COLO668 (cell line): ENCODE results near the gene HES4.
"Not testable (repeated sequence)": the region's sequence is repeated elsewhere in the genome, so short reads cannot be mapped to it uniquely, and the experiment has no call there.

Experiments used
- DNase-seq: peaks from one replicate; lab custom pipeline; 2025; ENCODE audit not compliant: unreplicated experiment; lab: John Stamatoyannopoulos, UW

Gene HES4

DNA sequence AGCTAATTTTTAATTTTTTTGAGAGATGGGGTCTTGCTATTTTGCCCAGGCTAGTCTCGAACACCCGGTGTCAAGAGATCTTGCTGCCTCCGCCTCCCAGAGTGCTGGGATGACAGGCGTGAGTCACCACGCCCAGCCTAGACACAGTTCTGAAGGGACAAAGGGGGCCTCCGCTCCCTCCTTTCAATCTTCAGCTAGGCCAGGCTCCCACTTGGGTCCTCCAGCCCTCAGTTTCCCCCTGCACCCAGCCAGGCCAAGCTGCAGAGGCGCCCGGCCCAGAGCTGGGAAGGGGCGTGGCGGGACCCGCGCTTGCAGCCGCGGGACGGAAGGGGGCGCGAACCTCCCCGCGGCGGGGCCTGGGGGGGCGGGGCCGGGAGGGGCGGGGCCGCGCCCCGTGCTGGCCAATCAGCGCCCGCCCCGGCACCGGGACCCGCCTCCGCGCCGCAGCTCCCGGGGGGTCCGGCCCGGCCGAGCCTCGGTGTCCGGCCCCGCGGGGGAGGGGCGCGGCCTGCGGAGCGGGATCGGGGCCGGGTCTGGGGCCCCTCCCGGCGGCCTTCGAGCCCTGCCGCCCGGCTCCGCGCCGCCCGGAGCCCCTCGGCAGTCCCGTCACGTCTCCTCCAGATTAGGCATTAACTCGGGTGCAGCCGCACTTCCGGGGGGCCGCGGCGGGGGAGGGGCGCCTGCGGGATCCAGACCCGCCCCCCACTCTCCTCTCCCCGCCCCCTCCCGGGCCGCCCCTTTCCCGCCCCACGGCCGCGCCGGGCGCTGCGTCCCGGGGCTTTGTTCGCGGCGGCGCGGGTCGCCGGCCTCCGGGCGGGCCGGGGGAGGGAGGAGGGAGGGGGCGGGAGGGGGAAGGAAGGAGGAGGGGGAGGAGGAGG lies 19.5 kb upstream of the HES4 start:
- peak; percentile 92 for DNase-seq

DNA sequence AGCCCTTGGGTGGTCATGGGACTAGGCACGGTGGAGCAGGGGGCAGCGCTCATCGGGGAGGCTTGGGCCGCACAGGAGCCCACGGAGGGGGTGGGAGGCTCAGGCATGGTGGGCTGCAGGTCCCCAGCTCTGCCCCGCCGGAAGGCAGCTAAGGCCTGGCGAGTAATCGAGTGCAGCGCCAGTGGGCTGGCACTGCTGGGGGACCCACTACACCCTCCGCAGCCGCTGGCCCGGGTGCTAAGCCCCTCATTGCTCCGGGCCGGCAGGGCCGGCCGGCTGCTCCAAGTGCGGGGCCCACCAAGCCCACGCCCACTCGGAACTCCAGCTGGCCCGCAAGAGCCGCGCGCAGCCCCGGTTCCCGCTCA lies 18.4 kb upstream of the HES4 start:
- DNase-seq = not testable (repeated sequence)

DNA sequence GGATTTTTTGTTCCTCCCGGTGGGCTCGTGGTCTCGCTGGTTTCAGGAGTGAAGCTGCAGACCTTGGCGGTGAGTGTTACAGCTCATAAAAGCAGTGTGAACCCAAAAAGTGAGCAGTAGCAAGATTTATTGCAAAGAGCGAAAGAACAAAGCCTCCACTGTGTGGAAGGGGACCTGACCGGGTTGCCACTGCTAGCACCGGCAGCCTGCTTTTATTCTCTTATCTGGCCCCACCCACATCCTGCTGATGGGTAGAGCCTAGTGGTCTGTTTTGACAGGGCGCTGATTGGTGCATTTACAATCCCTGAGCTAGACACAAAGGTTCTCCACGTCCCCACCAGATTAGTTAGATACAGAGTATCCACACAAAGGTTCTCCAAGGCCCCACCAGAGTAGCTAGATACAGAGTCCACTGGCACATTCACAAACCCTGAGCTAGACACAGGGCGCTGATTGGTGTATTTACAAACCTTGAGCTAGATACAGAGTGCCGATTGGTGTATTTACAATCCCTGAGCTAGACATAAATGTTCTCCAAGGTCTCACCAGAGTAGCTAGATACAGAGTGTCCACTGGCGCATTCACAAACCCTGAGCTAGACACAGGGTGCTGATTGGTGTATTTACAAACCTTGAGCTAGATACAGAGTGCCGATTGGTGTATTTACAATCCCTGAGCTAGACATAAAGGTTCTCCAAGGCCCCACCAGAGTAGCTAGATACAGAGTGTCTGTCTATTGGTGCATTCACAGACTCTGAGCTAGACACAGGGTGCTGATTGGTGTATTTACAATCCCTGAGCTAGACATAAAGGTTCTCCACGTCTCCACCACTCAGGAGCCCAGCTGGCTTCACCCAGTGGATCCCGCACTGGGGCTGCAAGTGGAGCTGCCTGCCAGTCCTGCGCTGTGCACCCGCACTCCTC lies 17.8 kb upstream of the HES4 start:
- not testable (repeated sequence) for DNase-seq

DNA sequence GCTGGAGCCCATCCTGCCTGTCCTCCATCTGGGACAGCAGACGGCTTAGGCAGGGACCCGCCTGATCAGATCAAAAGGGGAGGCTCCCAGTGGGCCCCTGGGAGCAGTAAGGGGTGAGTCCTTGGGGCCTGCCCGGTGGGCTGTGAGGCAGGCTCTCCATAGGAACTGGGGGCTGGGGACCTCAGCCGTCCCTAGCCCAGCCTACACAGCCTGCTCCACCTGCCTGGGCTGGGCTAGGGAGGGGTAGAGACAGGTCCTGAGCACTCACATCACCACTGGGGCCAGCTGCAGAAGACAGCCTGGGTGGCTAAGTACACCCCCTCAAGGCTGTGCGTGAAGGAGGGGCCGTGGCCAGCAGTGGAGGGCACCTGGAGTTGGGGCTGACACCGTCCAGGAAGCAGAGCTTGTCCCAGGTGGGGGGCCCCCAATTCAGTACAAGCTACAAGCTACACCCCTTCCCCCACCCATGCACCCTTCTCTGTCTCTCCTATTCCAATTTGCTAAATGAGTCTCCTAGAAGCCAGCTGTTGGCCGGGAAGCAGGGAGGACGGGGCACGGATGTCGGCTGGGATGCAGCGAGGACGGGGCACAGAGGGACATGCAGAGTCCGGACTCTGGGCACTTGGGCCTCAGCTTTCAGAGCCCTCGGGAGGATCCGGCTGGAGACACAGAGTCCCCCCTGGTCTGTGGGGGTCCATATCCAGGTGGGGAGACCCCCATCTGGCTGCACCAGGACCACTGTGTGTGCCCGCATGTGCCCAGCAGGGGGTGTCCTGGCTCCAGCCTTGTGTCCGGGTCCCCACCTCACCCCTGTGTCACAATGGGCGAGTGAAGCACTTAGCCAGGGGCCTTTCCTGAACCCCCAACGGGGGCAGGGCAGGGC lies 15.1 kb upstream of the HES4 start:
- DNase-seq = peak; percentile 39

DNA sequence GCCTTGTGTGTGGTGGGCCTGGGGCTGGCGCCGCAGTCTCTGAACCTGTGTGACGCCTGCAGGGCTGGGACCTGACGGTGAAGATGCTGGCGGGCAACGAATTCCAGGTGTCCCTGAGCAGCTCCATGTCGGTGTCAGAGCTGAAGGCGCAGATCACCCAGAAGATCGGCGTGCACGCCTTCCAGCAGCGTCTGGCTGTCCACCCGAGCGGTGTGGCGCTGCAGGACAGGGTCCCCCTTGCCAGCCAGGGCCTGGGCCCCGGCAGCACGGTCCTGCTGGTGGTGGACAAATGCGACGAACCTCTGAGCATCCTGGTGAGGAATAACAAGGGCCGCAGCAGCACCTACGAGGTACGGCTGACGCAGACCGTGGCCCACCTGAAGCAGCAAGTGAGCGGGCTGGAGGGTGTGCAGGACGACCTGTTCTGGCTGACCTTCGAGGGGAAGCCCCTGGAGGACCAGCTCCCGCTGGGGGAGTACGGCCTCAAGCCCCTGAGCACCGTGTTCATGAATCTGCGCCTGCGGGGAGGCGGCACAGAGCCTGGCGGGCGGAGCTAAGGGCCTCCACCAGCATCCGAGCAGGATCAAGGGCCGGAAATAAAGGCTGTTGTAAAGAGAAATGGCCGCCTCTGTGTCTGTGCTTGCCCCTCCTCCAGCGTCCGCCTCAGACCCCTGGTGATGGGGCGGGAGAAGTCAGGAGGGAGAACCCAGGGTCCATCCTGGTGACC lies 14.2 kb upstream of the HES4 start:
- DNase-seq = no peak

DNA sequence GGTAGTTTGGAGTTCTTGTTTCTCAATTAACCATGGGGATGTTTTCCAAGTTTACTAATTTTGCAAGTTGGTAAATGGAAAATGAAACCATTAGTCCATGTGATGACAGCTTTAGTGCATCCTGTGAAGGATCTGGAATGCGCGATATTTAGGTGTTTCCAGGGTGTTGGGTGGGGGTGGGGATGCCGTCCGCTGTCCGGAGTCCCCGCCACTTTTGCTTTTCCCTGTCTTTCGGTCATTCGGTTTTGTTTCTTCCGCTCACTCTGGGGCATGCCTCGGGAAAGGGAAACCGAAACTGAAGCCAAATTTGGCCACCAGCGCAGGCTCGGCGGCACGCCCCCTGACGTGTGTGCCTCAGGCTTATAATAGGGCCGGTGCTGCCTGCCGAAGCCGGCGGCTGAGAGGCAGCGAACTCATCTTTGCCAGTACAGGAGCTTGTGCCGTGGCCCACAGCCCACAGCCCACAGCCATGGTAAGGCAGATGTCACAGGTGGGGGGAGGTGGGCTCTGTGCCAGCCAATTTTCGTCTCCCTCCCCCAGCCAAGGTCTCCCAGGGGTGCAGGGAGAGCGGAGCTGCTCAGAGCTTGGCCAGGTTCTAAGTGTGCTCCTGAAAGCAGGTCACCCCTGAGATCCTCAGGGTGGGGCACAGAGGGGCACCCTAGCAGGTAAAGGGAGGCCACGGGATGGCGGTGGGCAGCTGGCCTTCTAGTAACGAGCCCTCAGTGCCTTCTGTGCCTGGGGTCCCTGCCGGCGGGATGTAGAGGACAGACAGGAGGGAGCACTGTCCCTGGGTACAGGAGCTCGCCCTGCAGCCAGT lies 13.4 kb upstream of the HES4 start, which contains the start of gene ISG15:
Gene ISG15 (plus strand): TSS at position 393 of the 817 bp plus-strand sequence. CDS start 77 bp downstream, at position 470.
- peak; percentile 96 for DNase-seq

DNA sequence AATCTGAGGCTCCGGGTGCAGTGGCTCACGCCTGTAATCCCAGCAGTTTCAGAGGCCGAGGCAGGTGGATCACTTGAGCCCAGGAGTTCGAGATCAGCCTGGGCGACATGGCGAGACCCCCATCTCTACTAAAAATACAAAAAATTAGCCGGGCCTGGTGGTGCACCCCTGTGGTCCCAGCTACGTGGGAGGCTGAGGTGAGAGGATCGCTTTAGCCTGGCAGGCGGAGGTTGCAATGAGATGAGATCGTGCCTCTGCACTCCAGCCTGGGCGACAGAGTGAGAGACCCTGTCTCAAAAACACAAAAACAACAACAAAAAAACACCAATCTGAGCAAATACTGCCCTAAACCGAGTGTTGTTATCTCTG lies 12.8 kb upstream of the HES4 start:
- not testable (repeated sequence) for DNase-seq

DNA sequence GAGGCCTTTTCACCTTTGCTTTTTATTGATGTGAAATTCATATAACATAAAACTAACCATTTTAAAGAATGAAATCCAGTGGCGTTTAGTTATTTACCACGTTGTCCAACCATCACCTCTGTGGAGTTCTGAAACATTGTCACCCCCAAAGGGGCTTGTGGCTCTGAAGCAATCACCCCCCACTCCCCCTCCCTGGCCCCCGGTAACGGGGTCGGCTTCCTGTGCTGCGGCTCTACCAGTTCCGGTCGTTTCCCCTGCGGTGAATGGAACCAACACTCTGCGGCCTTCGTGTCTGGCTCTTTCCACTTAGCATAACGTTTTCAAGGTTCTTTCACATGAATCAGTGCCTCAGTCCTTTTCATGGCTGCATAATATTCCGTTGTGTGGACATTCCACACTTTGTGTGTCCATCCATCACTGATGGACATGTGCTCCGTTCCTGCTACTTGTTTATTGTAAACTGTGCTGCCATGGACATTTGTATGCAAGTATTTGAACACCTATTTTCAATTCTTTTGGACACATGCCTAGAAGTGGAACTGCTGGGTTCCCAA lies 11.6 kb upstream of the HES4 start:
- no peak for DNase-seq

DNA sequence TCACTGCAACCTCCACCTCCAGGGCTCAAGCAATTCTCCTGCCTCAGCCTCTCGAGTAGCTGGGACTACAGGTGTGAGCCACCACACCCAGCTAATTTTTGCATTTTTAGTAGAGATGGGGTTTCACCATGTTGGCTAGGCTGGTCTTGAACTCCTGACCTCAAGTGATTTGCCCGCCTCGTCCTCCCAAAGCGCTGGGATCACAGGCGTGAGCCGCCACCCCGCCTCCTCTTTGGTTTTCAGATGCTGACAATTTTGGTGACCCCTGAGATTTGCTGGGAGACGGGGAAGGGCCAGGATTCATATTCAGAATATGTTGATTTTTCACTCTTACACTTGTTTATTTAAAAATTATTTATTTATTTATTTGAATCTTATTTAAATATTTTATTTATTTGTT lies 10.2 kb upstream of the HES4 start:
- DNase-seq = not testable (repeated sequence)

DNA sequence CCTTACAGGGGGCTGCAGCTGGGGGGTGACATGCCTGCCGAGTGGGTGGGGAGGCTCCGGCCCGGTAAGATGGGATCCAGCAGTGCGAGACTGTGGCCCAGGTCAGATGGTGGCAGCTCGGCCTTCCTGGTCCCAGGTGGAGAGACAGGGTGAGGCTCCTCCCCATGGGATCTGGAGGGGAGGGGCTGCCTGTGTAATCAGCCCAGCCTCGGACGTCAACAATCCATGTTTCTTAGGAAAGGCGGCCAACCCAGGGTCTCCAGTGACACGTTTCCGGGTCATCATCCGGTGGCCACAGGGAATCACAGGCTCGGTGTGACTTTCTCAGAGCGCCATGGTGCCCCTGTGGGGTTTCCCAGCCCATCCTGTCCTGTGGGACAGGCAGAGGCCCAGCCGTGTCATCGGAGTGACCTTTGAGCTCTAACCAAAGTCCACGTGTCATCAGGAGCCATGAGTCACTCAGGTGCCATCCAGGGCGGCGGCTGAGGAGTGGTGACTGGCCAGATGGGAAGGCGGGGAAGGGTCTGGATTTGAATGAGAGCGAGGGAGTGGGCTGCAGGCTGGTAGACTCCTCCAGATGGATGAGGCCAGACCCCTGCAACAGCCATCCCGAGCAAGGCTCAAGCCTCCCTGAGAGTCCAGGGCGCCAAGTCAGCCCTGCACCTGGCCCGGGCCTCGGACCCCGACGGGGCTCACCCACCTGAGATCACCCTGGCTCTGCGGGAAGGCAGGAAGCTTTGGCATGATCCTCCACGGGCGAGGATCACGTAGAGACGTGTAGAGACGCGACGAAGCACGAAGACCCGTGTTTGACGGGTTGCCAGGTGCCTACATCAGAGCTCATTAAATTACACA lies 6.6 kb upstream of the HES4 start:
- DNase-seq = peak; percentile 93

DNA sequence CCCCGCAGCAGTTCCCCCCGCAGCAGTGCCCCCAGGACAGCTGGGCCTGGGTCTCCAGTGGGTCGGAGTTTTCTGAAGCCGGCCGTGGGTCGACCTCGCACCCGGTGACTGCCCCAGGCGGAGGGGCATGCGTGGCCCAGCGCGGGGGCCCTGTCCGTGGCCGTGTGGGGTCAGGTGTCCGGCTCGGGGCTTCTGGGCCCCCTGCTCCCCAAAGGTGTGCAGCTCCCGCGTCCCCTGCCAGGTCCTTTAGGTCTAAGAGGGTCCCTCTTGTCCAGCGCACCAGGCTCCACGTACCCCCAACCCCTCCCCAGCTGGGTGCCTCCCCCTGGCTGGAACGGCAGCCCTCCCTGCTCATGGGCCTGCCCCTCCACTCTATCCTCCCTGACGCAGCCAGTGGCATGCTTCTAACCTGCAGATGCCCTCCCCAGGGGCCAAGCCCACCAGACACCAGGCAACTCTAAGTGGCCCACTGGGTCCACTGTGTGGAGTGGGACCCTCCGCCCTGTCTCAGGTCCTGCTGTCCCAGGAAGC lies 5.9 kb upstream of the HES4 start:
- DNase-seq = no peak

DNA sequence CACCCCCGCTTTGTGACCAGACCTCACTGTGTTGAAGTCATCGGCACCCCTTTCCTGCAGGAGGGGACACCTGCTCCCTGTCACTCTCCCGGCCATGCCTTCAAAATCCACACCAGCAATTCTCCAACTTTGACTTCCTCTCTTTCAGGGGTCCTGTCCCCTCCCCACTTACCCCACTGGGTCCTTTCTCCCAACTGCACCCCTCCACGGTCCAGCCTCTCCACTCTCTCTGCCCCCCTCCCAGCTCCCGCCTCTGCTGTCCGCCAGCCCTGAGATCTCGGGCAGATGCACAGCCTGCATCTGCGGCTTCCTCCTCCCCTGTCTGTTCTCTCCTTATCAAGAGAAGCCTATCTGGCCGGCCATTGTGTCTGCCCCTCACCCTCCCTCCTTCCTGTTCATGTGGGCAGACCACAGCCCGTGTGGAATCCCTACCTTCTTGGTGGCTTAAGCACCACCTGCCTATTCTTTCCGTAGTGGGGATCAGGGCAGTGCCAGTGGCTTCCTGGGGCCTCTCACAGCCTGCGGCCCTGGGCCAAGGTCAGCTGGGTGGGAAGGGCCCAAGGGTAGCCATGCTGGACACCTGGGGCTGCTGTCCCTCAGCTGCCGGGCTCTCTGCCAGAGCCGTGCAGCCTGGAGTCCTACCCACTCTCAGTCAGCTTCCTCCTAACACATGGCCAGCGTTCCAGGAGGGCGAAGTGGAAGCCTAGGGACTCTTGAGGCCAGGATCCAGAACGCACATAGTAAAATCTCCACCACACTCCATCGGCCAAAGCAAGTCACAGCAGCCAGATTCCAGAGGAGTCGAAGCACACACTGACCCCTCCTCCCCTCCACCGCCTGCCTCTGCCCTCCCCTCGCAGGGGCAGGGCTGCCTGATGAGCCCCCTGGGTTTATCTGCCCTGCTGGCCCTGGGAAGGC lies 5.1 kb upstream of the HES4 start:
- DNase-seq = peak; percentile 58

DNA sequence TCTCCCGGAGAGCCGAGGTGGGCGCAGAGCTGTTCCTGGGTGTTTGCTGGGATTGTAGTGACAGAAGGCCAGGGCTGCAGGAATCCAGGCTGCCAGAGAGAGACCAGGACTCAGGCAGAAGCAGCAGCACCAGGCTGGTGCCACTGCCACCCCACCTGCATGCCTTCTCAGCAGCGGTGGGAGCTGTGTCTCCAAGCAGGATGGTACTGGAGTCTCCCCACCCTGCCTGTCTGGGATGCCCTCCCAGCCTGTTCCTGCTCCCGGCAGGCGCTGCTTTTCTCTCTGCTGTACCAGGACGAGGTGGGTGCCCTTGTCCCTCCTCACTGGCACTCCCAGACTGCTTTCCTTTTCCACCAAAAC lies 4.5 kb upstream of the HES4 start:
- no peak for DNase-seq

DNA sequence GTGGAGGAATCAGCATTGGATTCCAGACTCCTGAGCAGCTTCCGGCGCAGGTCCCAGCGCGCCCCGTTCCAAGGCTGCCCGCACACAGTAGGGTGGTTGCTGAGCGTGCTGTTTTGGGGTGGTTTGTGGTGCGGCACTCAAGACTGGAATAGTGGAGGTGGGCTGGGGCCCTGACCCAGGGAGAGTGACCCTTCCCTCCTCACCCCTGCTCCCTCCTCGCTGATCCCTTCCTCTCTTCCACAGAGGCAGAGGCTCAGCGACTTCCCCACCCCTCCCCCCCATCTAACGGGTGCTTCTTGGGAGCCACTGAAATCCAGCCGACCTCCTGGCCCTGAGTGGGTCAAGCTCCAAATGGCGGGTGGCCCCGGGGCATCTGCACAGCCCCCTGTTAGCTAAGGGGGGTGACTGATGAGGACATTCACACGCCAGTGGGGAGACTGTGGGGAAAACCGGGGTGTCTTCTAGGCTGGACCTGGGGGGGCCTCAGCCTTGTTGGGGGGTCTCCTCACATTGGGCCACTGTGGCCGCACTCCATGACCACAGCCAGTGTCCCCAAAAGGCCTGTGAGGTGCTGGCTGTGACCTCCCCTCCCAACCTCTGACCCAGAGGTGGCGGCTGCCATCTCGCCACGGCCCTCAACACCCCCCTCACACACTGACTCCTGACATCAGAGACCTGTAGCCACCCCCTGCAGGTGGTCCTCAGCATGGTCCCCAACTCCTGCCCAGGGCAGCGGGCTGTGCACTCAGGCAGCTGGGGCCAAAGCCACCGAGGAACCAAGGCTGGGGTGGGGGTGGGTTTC lies 3.9 kb upstream of the HES4 start:
- DNase-seq = no peak

DNA sequence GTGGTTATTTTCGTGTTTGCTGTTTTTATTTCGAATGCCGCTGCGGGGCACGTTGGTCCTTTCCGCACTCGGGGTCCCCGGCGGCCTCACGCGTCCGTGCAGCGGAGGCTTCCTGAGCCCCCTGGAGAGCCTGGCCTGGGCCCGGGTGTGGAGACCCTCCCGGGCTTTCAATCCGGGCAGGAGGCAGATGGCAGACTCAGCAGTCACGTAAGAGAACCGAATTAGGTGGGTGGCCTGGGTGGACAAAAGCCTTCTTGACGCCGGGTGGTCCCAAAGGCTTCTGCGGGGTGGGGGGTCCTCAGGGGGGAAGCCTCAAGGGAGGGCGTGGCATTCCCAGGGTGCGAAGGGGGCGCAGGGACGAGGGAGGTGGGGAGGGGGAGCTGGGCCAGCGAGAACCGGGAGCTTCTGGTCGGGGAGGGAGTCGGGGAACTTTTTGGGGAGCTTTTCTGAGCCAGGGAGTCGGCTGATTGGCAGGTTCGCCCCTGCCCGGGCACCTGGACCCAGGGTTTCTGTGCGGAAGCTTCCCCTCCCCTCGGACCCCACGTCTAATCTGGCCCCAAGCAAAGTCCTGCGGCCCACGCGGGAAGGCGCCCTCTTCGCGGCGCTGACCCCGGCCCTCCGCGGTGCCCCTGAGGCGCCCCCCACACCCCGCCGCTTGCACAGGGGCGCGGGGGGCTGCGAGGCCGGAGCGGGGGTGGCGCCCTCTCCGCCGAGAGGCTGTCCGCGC lies 1.3 kb upstream of the HES4 start:
- DNase-seq = no peak
